HCT116 (cell line): Measurements from ENCODE around the gene NCAPD2. TPM values are rescaled to one million over a fixed set of nuclear protein-coding genes. Genes with fewer than 3 reads are reported as not detected.

ENCODE experiments used
- ATAC-seq: fragments of 200-7000 bp; cut with Tn5 transposase; 2 replicates; pipeline ENCODE4 v1.9.1; 2020; ENCODE audit warnings: mild to moderate bottlenecking, moderate library complexity
- BruUV-seq: library from RNA; stranded (reverse); fragments of 400-500 nt; replicated peaks from 2 replicates; lab custom pipeline; 2021; lab: Mats Ljungman, UMichigan
- CTCF ChIA-PET: fragments of 300-600 bp; sonication (Branson Sonifier 250); formaldehyde crosslinking; loops from one replicate; lab custom pipeline; 2021; ENCODE audit warnings: antibody characterized with exemption; lab: Charles Lee
- POLR2A ChIA-PET: fragments of 300-600, 350-600 bp; sonication (Branson Sonifier 250); formaldehyde crosslinking; loops from one replicate; lab custom pipeline; 2021; ENCODE audit warnings: antibody characterized with exemption; lab: Charles Lee
- RAD21 ChIA-PET, 2 experiments: fragments of 300-600 bp; sonication (Branson Sonifier 250); formaldehyde crosslinking; loops; one replicate each; lab custom pipeline; 2023; ENCODE audit warnings: low total read pairs in 2 of 2; ENCODE audit not compliant: uncharacterized antibody in 2 of 2, unreplicated experiment in 2 of 2, low non-redundant PET in 1 of 2; lab: Charles Lee
- DNase-seq: peaks from one replicate; pipeline ENCODE4 v3.0.0-alpha.2; 2010; ENCODE audit warnings: low read depth, low spot score
- H2AFZ ChIP-seq: fragments of 200-600 bp; shearing (Covaris generic), sonication (generic); 2 replicates; pipeline ENCODE4 v1.6.1; 2017; ENCODE audit warnings: low read depth, mixed run types, mixed read lengths, antibody characterized with exemption, low read length; ENCODE audit not compliant: poor library complexity, severe bottlenecking
- H3K27ac ChIP-seq: 2 replicates; pipeline ENCODE4 v1.5.1; 2012; ENCODE audit warnings: low read depth, low read length
- H3K27me3 ChIP-seq: fragments of 200-600 bp; sonication (generic); 2 replicates; pipeline ENCODE4 v1.6.1; 2016; ENCODE audit warnings: mixed run types, low read length, mixed read lengths; ENCODE audit not compliant: insufficient read depth
- H3K36me3 ChIP-seq, 2 experiments: fragments of 200-500 bp in 1 of 2; fragments of 200-600 bp in 1 of 2; sonication (Bioruptor generic) in 1 of 2; sonication (generic) in 1 of 2; 2 replicates each; pipeline versions ENCODE4 v1.5.1 to v1.6.1; 2014 to 2016; ENCODE audit warnings: low read length in 2 of 2, inconsistent platforms in 1 of 2, mixed read lengths in 1 of 2, mixed run types in 1 of 2; ENCODE audit not compliant: insufficient read depth in 2 of 2, control insufficient read depth in 1 of 2
- H3K4me1 ChIP-seq, 2 experiments: fragments of 200-600 bp in 1 of 2; sonication (generic) in 1 of 2; 2 replicates each; pipeline versions ENCODE4 v1.5.1 to v1.6.1; 2012 to 2017; ENCODE audit warnings: low read length in 2 of 2, inconsistent platforms in 1 of 2, mild to moderate bottlenecking in 1 of 2, mixed read lengths in 1 of 2, mixed run types in 1 of 2, moderate library complexity in 1 of 2; ENCODE audit not compliant: insufficient read depth in 2 of 2, control insufficient read depth in 1 of 2
- H3K4me2 ChIP-seq: fragments of 200-600 bp; sonication (generic); 2 replicates; pipeline ENCODE4 v1.6.1; 2017; ENCODE audit warnings: mixed run types, low read length, mixed read lengths
- H3K4me3 ChIP-seq, 2 experiments: fragments of 200-600 bp in 1 of 2; sonication (generic) in 1 of 2; replicated peaks in 1 of 2; 2 replicates each; pipeline ENCODE4 v1.5.1; 2011 to 2016; ENCODE audit warnings: low read length in 2 of 2, control low read depth in 1 of 2, low read depth in 1 of 2, mild to moderate bottlenecking in 1 of 2, mixed read lengths in 1 of 2, mixed run types in 1 of 2
- H3K79me2 ChIP-seq: fragments of 200-600 bp; sonication (generic); 2 replicates; pipeline ENCODE4 v1.6.1; 2017; ENCODE audit warnings: mild to moderate bottlenecking, mixed run types, low read length, moderate library complexity, mixed read lengths; ENCODE audit not compliant: insufficient read depth
- H3K9ac ChIP-seq: fragments of 200-600 bp; sonication (generic); 2 replicates; pipeline ENCODE4 v1.6.1; 2016; ENCODE audit warnings: low read length, mixed read lengths
- H3K9me2 ChIP-seq: fragments of 200-600 bp; sonication (generic), shearing (Covaris generic); 2 replicates; pipeline ENCODE4 v1.6.1; 2017; ENCODE audit warnings: mixed run types, mild to moderate bottlenecking, moderate library complexity; ENCODE audit not compliant: insufficient read depth
- H3K9me3 ChIP-seq, 2 experiments: fragments of 200-500 bp in 1 of 2; fragments of 200-600 bp in 1 of 2; sonication (Bioruptor generic) in 1 of 2; sonication (generic) in 1 of 2; 2 replicates each; pipeline ENCODE4 v1.6.1; 2014 to 2017; ENCODE audit warnings: low read length in 2 of 2, mixed read lengths in 2 of 2, inconsistent platforms in 1 of 2, low read depth in 1 of 2, mild to moderate bottlenecking in 1 of 2, mixed run types in 1 of 2, moderate library complexity in 1 of 2; ENCODE audit not compliant: control insufficient read depth in 1 of 2, insufficient read depth in 1 of 2
- H4K20me1 ChIP-seq: fragments of 200-600 bp; sonication (generic), shearing (Covaris generic); 2 replicates; pipeline ENCODE4 v1.6.1; 2017; ENCODE audit warnings: mixed run types, mild to moderate bottlenecking, moderate library complexity; ENCODE audit not compliant: insufficient read depth
- CEBPB ChIP-seq: IDR thresholded peaks from 2 replicates; pipeline ENCODE4 v1.6.1; 2012; ENCODE audit warnings: low read depth
- EGR1 ChIP-seq: IDR thresholded peaks from 2 replicates; pipeline ENCODE4 v1.6.1; 2012; ENCODE audit warnings: low read depth
- ELF1 ChIP-seq: IDR thresholded peaks from 2 replicates; pipeline ENCODE4 v1.6.1; 2012; ENCODE audit warnings: low read depth, borderline replicate concordance
- EZH2 ChIP-seq: fragments of 200-600 bp; sonication (generic); IDR thresholded peaks from 2 replicates; pipeline ENCODE4 v1.6.1; 2017; ENCODE audit warnings: antibody characterized with exemption, mixed run types
- FOSL1 ChIP-seq: IDR thresholded peaks from 2 replicates; pipeline ENCODE4 v1.6.1; 2012; ENCODE audit warnings: low read depth
- JUND ChIP-seq: IDR thresholded peaks from 2 replicates; pipeline ENCODE4 v1.6.1; 2012
- MAX ChIP-seq: IDR thresholded peaks from 2 replicates; pipeline ENCODE4 v1.6.1; 2012
- POLR2A ChIP-seq: IDR thresholded peaks from 2 replicates; pipeline ENCODE4 v1.7.0; 2011; ENCODE audit warnings: borderline replicate concordance; ENCODE audit not compliant: insufficient read depth, insufficient read length; ENCODE audit errors: extremely low read depth
- RAD21 ChIP-seq: IDR thresholded peaks from 2 replicates; pipeline ENCODE4 v1.6.1; 2012; ENCODE audit warnings: low read depth, mild to moderate bottlenecking
- SP1 ChIP-seq: IDR thresholded peaks from 2 replicates; pipeline ENCODE4 v1.6.1; 2012; ENCODE audit warnings: low read depth
- SRF ChIP-seq: IDR thresholded peaks from 2 replicates; pipeline ENCODE4 v1.6.1; 2012; ENCODE audit warnings: low read depth
- TCF7L2 ChIP-seq: IDR thresholded peaks from 2 replicates; pipeline ENCODE4 v1.7.0; 2011; ENCODE audit warnings: borderline replicate concordance, inconsistent platforms; ENCODE audit not compliant: insufficient read depth, insufficient read length; ENCODE audit errors: extremely low read depth
- YY1 ChIP-seq: IDR thresholded peaks from 2 replicates; pipeline ENCODE4 v1.6.1; 2011; ENCODE audit warnings: low read length, low read depth, moderate library complexity, mild to moderate bottlenecking; ENCODE audit not compliant: insufficient replicate concordance; ENCODE audit errors: extremely low read depth
- ZBTB33 ChIP-seq: IDR thresholded peaks from 2 replicates; pipeline ENCODE4 v1.6.1; 2011; ENCODE audit warnings: mild to moderate bottlenecking, low read length, moderate library complexity; ENCODE audit not compliant: insufficient replicate concordance; ENCODE audit errors: extremely low read depth
- ZFX ChIP-seq: fragments of 450-650 bp; IDR thresholded peaks from 2 replicates; pipeline ENCODE4 v1.6.1; 2017
- intact Hi-C: fragments of 100-400 bp; cut with micrococcal nuclease; formaldehyde crosslinking; loops from 2 replicates; pipeline ENCODE4 v1.10.0; 2022
- total RNA-seq: library from RNA; stranded (reverse); gene quantifications from one replicate; pipeline ENCODE4 v1.2.1, GENCODE V29; 2021; ENCODE audit not compliant: unreplicated experiment

The NCAPD2 gene
- total RNA-seq, 1 experiment from 2014 or later = 177 TPM

GRCh38 chr12:6549684-6550151, 55.8 kb downstream of the NCAPD2 start:
- Histone ChIP-seq H3K9ac (no peak overlapping the region), H4K20me1 (no peaks in the 10 kb centered on the region), H3K9me2 (no peaks in the 10 kb centered on the region), H3K9me3 (no peaks in the 10 kb centered on the region), H3K4me2 (no peak overlapping the region), H3K79me2 (no peaks in the 10 kb centered on the region), H2AFZ (no peak overlapping the region), H3K4me3 (no peak overlapping the region), H3K4me1 (peaks cover 11 to 33% of the 10 kb centered on the region in 2 experiments), H3K27me3 (no peaks in the 10 kb centered on the region), H3K27ac (no peak overlapping the region), H3K36me3 (no peaks in the 10 kb centered on the region)
- ATAC-seq (no peak), DNase-seq (no peak)
- ChIA-PET RAD21 (no interaction called here), CTCF (interaction anchor here (1.1 kb wide), 1 partner anchor 9 kb away, joined by 3 read pairs; no protein-coding TSS in a partner anchor), POLR2A (interaction anchor here (8.9 kb wide), 1 partner anchor 13 kb away, joined by 84 read pairs; the partner anchor contains the start of gene GAPDH)
- intact Hi-C loops = no loop called here
- no peak for TF ChIP-seq SP1
- no peak for TF ChIP-seq YY1
- TF ChIP-seq EGR1 = no peak
- no peak for TF ChIP-seq TCF7L2
- no peak for TF ChIP-seq ZFX
- TF ChIP-seq MAX = no peak
- TF ChIP-seq SRF = no peak
- TF ChIP-seq ZBTB33 = no peak
- no peak for TF ChIP-seq ELF1
- no peak for TF ChIP-seq POLR2A
- no peak for TF ChIP-seq JUND
- TF ChIP-seq CEBPB = no peak
- TF ChIP-seq EZH2 = no peak
- TF ChIP-seq RAD21 = no peak
- no peak for TF ChIP-seq FOSL1
- BruUV-seq = no TSS peak
